GM23338 (cell line): ENCODE data around the gene DDA1. TPM values are rescaled to one million over a fixed set of nuclear protein-coding genes. Genes with fewer than 3 reads are reported as not detected.

ENCODE experiments used
- ATAC-seq: fragments of 200-7000 bp; cut with Tn5 transposase; 3 replicates; pipeline ENCODE4 v1.9.1; 2020
- DNase-seq: peaks from one replicate; pipeline ENCODE4 v3.0.0-alpha.2; 2015; ENCODE audit warnings: low spot score
- H2AFZ ChIP-seq: fragments of 200-600 bp; sonication (generic); 2 replicates; pipeline ENCODE4 v1.8.0; 2016; ENCODE audit warnings: antibody characterized with exemption, mild to moderate bottlenecking, moderate library complexity
- H3F3A ChIP-seq: fragments of 200-600 bp; sonication (generic); replicated peaks from 2 replicates; pipeline ENCODE4 v1.8.0; 2017; ENCODE audit warnings: antibody characterized with exemption, mixed run types, low read depth
- H3K27ac ChIP-seq: fragments of 200-600 bp; sonication (generic); 2 replicates; pipeline ENCODE4 v1.6.1; 2016; ENCODE audit warnings: low read depth
- H3K27me3 ChIP-seq: fragments of 200-600 bp; sonication (generic); 2 replicates; pipeline ENCODE4 v1.8.0; 2016; ENCODE audit warnings: mild to moderate bottlenecking, mixed run types, moderate library complexity; ENCODE audit not compliant: insufficient read depth
- H3K36me3 ChIP-seq: fragments of 200-600 bp; sonication (generic); 2 replicates; pipeline ENCODE4 v1.8.0; 2016; ENCODE audit warnings: mild to moderate bottlenecking; ENCODE audit not compliant: insufficient read depth
- H3K4me1 ChIP-seq: fragments of 200-600 bp; sonication (generic); 2 replicates; pipeline ENCODE4 v1.8.0; 2016; ENCODE audit warnings: mild to moderate bottlenecking, moderate library complexity; ENCODE audit not compliant: insufficient read depth
- H3K4me2 ChIP-seq: fragments of 200-600 bp; sonication (generic); 2 replicates; pipeline ENCODE4 v1.7.1; 2017; ENCODE audit warnings: mixed run types
- H3K4me3 ChIP-seq: fragments of 200-600 bp; sonication (generic); 2 replicates; pipeline ENCODE4 v1.6.1; 2016; ENCODE audit warnings: mixed run types
- H3K79me2 ChIP-seq: fragments of 200-600 bp; sonication (generic); replicated peaks from 2 replicates; pipeline ENCODE4 v1.8.0; 2017; ENCODE audit warnings: mild to moderate bottlenecking; ENCODE audit not compliant: insufficient read depth
- H3K9me2 ChIP-seq: fragments of 200-600 bp; sonication (generic); 2 replicates; pipeline ENCODE4 v1.8.0; 2017; ENCODE audit not compliant: insufficient read depth
- H4K20me1 ChIP-seq: fragments of 200-600 bp; sonication (generic); replicated peaks from 2 replicates; pipeline ENCODE4 v1.8.0; 2017; ENCODE audit warnings: mild to moderate bottlenecking; ENCODE audit not compliant: insufficient read depth
- H3K27ac Mint-ChIP-seq: 2 replicates; pipeline ENCODE4 v1.8.0; 2020; ENCODE audit warnings: inconsistent platforms, mild to moderate bottlenecking, moderate library complexity, mixed read lengths
- H3K27me3 Mint-ChIP-seq: 3 replicates; pipeline ENCODE4 v1.8.0; 2022; ENCODE audit warnings: low read depth, mild to moderate bottlenecking, moderate library complexity, mixed read lengths, inconsistent platforms; ENCODE audit not compliant: insufficient read depth, poor library complexity
- H3K36me3 Mint-ChIP-seq: 3 replicates; pipeline ENCODE4 v1.8.0; 2021; ENCODE audit warnings: low read depth, mild to moderate bottlenecking, inconsistent platforms, moderate library complexity, mixed read lengths
- H3K4me1 Mint-ChIP-seq: 3 replicates; pipeline ENCODE4 v1.8.0; 2020; ENCODE audit warnings: mild to moderate bottlenecking, inconsistent platforms, mixed read lengths
- H3K4me3 Mint-ChIP-seq: 3 replicates; pipeline ENCODE4 v1.8.0; 2021; ENCODE audit warnings: moderate library complexity, mild to moderate bottlenecking, inconsistent platforms, mixed read lengths
- H3K9me3 Mint-ChIP-seq: 3 replicates; pipeline ENCODE4 v1.8.0; 2020; ENCODE audit warnings: moderate library complexity, mild to moderate bottlenecking, inconsistent platforms, mixed read lengths
- CREB1 ChIP-seq: fragments of 250-450 bp; sonication (Bioruptor Pico); IDR thresholded peaks from 2 replicates; pipeline ENCODE4 v1.5.0; 2020; ENCODE audit warnings: low read depth, mild to moderate bottlenecking, moderate library complexity
- ETS1 ChIP-seq: IDR thresholded peaks from 2 replicates; pipeline ENCODE4 v1.6.1; 2016; ENCODE audit warnings: antibody characterized with exemption
- EZH2 ChIP-seq: fragments of 200-600 bp; sonication (generic); IDR thresholded peaks from one replicate; pipeline ENCODE4 v1.8.0; 2017; ENCODE audit warnings: antibody characterized with exemption, mild to moderate bottlenecking, low read depth; ENCODE audit not compliant: unreplicated experiment
- EZH2phosphoT487 ChIP-seq: fragments of 200-600 bp; sonication (generic); IDR thresholded peaks from one replicate; pipeline ENCODE4 v1.8.1; 2018; ENCODE audit warnings: antibody characterized with exemption; ENCODE audit not compliant: unreplicated experiment
- JUNB ChIP-seq: IDR thresholded peaks from one replicate; pipeline ENCODE4 v1.6.1; 2016; ENCODE audit warnings: antibody characterized with exemption; ENCODE audit not compliant: unreplicated experiment
- NANOG ChIP-seq: IDR thresholded peaks from 2 replicates; pipeline ENCODE4 v1.6.1; 2016; ENCODE audit warnings: antibody characterized with exemption, borderline replicate concordance
- POLR2AphosphoS5 ChIP-seq: IDR thresholded peaks from 2 replicates; pipeline ENCODE4 v1.6.1; 2016; ENCODE audit warnings: antibody characterized with exemption, low read depth
- REST ChIP-seq: IDR thresholded peaks from one replicate; pipeline ENCODE4 v1.6.1; 2018; ENCODE audit warnings: antibody characterized with exemption; ENCODE audit not compliant: unreplicated experiment
- STAT1 ChIP-seq: IDR thresholded peaks from one replicate; pipeline ENCODE4 v1.6.1; 2016; ENCODE audit warnings: antibody characterized with exemption; ENCODE audit not compliant: unreplicated experiment
- ZNF114 ChIP-seq: fragments of 250-450 bp; sonication (Bioruptor Pico); IDR thresholded peaks from 2 replicates; pipeline ENCODE4 v1.5.0; 2020; ENCODE audit warnings: mild to moderate bottlenecking, moderate library complexity
- ZNF331 ChIP-seq: fragments of 250-450 bp; sonication (Bioruptor Pico); IDR thresholded peaks from 2 replicates; pipeline ENCODE4 v1.5.0; 2020; ENCODE audit warnings: low read depth, mild to moderate bottlenecking, moderate library complexity
- ZNF462 ChIP-seq: fragments of 250-450 bp; sonication (Bioruptor Pico); IDR thresholded peaks from 2 replicates; pipeline ENCODE4 v1.5.0; 2020; ENCODE audit warnings: mild to moderate bottlenecking, moderate library complexity
- polyA plus RNA-seq: library from polyadenylated mRNA; unstranded; fragments of >200 nt; fragmentation: Nextera tagmentation; extraction: Ambion mirVana; gene quantifications from 2 replicates; pipeline ENCODE4 v1.2.1, GENCODE V29; 2016
- total RNA-seq: library from RNA; depleted of rRNA; stranded (reverse); fragments of >200 nt; shearing (Covaris generic); gene quantifications from 2 replicates; pipeline ENCODE4 v1.2.3, GENCODE V29; 2014
- TF ChIP-seq, protein P1 (sequence below), 2 experiments: fragments of 200-600 bp in 1 of 2; sonication (generic) in 1 of 2; conservative IDR thresholded peaks; 2 replicates each; pipeline versions ENCODE4 v1.5.1 to v1.6.1; 2016 to 2017; ENCODE audit warnings: antibody characterized with exemption in 2 of 2, low read depth in 2 of 2, mild to moderate bottlenecking in 2 of 2, moderate library complexity in 1 of 2

DDA1 gene
- total and polyA plus RNA-seq, 2 experiments from 2014 or later, result 34.6 to 107 TPM

DNA sequence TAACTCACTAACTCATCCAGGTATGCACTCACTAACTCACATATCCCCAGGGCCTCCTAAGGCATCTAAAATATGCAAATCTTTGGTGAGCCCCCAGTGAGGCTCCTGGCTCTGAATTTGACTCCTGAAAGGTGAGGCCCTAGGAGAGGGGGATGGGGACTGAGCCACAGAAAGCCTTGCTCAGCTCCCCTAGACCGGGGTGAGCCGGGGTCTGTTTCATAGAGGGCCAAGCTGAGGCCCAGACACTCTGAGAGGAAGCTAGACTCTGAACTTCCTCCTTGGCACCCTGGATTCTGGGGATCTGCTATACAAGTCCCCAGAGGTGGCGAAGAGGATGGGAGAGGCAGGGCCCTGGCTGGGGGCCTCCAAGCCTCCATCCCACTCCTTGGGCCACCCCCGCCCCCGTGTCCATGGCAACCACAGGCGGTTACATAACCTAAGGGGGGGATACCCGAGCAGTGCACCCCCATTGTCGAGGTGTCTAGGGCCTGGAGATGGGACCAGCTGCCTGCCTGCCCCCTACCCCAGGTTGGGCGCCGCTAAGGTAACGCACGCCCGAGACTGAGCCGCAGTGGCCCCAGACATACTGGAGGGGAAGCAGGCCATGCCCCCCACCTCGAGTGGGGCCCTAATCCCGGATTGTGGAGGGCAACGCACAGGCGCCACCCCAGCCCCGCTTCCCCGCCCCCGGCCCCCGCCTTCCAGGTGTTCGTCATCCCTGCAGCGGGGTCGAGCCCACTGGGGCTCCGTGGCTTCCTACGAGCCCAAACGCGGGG lies 6.8 kb upstream of the DDA1 start:
- Mint-ChIP-seq H3K27ac (0 out of 2 replicates have a peak overlapping the region, but pooled peaks have one; percentile 36), H3K4me3 (peak overlapping the region; percentile 70), H3K27me3 (peaks cover 18% of the 10 kb centered on the region), H3K36me3 (peaks cover 19% of the 10 kb centered on the region), H3K4me1 (peaks cover 32% of the 10 kb centered on the region), H3K9me3 (peaks cover 7% of the 10 kb centered on the region; the same call in 2 of the 3 replicates)
- DNase-seq (peak; percentile 72), ATAC-seq (peak; percentile 9)
- no peaks in the 10 kb centered on the region for H3K9me2 ChIP-seq
- H3F3A ChIP-seq, result peaks cover 36% of the 10 kb centered on the region
- no peaks in the 10 kb centered on the region for H3K27me3 ChIP-seq
- H2AFZ ChIP-seq, result no peak overlapping the region
- H3K4me2 ChIP-seq, result peak overlapping the region; percentile 80
- H3K27ac ChIP-seq, result peak overlapping the region; percentile 67; the same call in 1 of the 2 replicates
- TF ChIP-seq CREB1 (CRISPR knock-in tag), result no peak
- TF ChIP-seq JUNB, result no peak
- no peak for TF ChIP-seq EZH2
- TF ChIP-seq POLR2AphosphoS5, result no peak
- no peak for TF ChIP-seq ZNF114
- TF ChIP-seq EZH2phosphoT487, result no peak
- TF ChIP-seq, protein P1, sequence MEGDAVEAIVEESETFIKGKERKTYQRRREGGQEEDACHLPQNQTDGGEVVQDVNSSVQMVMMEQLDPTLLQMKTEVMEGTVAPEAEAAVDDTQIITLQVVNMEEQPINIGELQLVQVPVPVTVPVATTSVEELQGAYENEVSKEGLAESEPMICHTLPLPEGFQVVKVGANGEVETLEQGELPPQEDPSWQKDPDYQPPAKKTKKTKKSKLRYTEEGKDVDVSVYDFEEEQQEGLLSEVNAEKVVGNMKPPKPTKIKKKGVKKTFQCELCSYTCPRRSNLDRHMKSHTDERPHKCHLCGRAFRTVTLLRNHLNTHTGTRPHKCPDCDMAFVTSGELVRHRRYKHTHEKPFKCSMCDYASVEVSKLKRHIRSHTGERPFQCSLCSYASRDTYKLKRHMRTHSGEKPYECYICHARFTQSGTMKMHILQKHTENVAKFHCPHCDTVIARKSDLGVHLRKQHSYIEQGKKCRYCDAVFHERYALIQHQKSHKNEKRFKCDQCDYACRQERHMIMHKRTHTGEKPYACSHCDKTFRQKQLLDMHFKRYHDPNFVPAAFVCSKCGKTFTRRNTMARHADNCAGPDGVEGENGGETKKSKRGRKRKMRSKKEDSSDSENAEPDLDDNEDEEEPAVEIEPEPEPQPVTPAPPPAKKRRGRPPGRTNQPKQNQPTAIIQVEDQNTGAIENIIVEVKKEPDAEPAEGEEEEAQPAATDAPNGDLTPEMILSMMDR (conservative IDR thresholded peaks at IDR 0.05; ENCODE audit: low read depth in 2 of 2), result no peak
- no peak for TF ChIP-seq STAT1
- no peak for TF ChIP-seq ZNF462
- no peak for TF ChIP-seq ZNF331
- no peak for TF ChIP-seq NANOG
- no peak for TF ChIP-seq REST
- TF ChIP-seq ETS1, result no peak
- peaks cover 3% of the 10 kb centered on the region; the same call in 1 of the 2 replicates for H4K20me1 ChIP-seq
- peaks cover 12% of the 10 kb centered on the region for H3K79me2 ChIP-seq
- no peaks in the 10 kb centered on the region for H3K36me3 ChIP-seq
- peaks cover 34% of the 10 kb centered on the region for H3K4me1 ChIP-seq
- peak overlapping the region; percentile 74 for H3K4me3 ChIP-seq
